Measurements from ENCODE around the gene NXPH3.

DNA sequence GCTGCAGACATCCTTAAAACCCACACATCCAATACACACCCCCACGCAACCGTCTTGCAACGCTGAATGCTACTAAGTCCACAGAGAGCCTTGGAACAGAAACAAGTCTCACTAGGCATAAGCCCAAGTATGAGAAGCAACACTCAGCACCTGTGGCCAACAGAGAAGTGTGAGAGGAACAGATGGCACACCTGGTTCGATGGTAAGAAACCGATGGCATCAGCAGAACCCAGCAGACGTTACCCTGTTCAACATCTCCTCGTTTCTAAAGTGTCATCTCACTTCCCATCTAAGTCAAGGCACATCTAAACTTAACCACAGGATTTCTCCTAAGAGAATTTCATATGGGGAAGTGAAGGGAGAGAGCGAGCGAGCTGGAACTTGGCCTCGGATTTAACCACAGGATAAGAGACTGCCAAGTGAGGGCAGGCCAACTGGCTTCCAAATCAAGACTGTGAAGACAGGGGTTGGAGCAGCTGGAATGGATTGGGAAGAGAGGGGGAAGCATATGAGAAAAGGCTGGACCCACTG lies 41.0 kb downstream of the NXPH3 start:
- TF ChIP-seq, protein P1, sequence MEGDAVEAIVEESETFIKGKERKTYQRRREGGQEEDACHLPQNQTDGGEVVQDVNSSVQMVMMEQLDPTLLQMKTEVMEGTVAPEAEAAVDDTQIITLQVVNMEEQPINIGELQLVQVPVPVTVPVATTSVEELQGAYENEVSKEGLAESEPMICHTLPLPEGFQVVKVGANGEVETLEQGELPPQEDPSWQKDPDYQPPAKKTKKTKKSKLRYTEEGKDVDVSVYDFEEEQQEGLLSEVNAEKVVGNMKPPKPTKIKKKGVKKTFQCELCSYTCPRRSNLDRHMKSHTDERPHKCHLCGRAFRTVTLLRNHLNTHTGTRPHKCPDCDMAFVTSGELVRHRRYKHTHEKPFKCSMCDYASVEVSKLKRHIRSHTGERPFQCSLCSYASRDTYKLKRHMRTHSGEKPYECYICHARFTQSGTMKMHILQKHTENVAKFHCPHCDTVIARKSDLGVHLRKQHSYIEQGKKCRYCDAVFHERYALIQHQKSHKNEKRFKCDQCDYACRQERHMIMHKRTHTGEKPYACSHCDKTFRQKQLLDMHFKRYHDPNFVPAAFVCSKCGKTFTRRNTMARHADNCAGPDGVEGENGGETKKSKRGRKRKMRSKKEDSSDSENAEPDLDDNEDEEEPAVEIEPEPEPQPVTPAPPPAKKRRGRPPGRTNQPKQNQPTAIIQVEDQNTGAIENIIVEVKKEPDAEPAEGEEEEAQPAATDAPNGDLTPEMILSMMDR (IDR thresholded peaks at IDR 0.05) = no peak
- no peak for TF ChIP-seq POLR2A (IDR thresholded peaks at IDR 0.05)
